HG03066 (cell line): Measurements from ENCODE around the gene CORO1C.

Experiments
- ATAC-seq: cut with Tn5 transposase; IDR thresholded peaks from one replicate; pipeline ENCODE4 v1.9.1; 2021; ENCODE audit warnings: low read depth; ENCODE audit not compliant: unreplicated experiment

The CORO1C gene

GRCh38 chr12:108653922-108654321 lies 77.4 kb downstream of the CORO1C start:
- ATAC-seq: no peak

GRCh38 chr12:108653082-108653516 lies 78.2 kb downstream of the CORO1C start:
- ATAC-seq: no peak

GRCh38 chr12:108650083-108650482 lies 81.2 kb downstream of the CORO1C start:
- ATAC-seq: no peak

- no peak for ATAC-seq
These were observed 81.6 kb downstream of the CORO1C start for GRCh38 chr12:108649669-108650068.

GRCh38 chr12:108649126-108649525 lies 82.2 kb downstream of the CORO1C start:
- ATAC-seq: no peak

GRCh38 chr12:108648371-108648770 lies 82.9 kb downstream of the CORO1C start:
- ATAC-seq: no peak

DNA sequence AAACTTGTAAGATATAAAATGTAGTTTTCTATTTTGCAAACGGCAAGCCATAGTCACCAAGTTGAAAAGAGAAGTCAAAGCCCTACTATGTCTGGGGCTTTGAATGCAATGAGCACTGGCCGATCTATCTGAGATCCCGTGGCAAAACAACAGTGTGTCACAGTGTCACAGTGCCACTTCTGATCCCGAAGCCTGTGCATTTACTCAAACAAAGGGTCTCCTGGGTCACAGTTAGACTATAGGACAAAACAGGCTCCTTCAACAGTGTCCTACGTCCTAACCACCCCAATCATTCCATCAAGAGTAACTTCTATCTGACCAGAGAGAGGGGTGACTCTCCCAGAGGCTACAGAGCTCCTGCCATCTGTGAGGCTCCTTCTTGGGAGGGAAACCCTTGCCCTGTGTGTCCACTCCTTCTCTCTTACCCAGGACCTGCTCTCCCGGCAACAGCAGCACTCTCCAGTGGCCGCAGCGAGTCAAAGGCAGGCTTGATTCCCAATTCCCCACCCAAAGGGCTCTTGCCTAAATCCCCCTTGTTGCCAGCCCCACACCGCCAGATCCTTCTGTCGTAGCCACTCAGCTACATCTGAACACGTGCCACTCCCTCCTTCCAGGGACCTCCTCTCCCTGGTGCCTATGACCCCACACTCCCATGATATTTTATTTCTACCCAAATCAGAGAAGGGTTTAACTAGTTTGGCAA lies 83.6 kb downstream of the CORO1C start:
- ATAC-seq: no peak

- no peak for ATAC-seq
These were observed 84.4 kb downstream of the CORO1C start for GRCh38 chr12:108646600-108647579.

DNA sequence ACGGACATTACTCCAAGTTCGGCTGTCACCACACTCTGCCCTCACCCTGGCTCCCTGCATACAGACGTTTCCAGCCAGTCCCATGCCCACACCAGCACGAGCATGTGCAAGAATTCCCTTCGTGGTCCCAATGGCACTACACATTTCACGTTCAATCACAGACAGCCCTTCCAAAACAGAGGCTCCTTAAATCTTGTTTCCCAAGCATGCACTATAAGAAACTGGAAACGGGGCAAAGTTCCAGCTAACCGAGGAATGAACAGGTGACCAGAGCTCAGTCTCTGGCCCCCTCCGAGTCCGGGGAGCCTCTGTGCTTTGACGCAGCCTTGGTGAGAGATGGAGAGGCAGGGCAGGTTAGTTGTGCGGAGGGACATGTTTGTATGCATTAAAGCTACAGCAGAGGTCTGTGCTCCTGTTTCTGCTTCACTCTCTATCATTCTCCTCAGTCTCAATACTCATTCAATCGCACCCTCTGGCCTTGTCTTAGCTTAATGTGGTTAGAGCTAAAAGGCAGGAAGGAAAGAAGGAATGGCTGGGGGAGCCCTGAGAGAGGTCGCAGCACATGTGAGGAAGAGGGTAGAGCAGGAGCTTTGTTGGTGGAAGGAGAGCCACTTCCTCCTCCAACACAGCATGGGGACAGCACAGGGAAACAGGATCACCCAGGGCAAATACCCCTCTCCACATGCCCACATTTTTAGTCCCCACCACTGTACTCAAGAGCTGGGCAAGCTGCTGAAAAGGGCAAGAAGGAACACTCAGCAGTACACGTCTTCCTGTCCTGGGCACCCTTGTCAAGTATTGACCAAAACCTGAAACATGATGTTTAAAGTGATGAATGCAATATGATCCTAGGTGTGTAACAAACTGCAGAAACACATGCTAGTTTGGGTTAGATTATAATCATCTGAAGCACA lies 85.4 kb downstream of the CORO1C start:
- ATAC-seq: no peak

DNA sequence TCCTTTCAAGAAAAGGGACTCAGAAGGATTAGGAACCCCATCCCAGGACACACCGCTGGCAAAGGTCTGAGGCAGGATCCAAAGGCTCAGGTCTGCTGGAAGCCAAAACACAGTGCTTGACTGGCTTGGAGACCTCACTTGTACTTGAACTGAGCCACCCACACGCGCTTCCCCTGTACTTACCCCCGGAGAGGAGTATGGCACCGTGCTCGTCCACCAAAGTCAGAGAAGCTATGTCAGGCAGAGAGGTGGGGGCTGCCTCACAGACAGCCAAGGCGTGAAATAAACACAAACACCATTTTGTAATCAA lies 86.6 kb downstream of the CORO1C start:
- no peak for ATAC-seq

DNA sequence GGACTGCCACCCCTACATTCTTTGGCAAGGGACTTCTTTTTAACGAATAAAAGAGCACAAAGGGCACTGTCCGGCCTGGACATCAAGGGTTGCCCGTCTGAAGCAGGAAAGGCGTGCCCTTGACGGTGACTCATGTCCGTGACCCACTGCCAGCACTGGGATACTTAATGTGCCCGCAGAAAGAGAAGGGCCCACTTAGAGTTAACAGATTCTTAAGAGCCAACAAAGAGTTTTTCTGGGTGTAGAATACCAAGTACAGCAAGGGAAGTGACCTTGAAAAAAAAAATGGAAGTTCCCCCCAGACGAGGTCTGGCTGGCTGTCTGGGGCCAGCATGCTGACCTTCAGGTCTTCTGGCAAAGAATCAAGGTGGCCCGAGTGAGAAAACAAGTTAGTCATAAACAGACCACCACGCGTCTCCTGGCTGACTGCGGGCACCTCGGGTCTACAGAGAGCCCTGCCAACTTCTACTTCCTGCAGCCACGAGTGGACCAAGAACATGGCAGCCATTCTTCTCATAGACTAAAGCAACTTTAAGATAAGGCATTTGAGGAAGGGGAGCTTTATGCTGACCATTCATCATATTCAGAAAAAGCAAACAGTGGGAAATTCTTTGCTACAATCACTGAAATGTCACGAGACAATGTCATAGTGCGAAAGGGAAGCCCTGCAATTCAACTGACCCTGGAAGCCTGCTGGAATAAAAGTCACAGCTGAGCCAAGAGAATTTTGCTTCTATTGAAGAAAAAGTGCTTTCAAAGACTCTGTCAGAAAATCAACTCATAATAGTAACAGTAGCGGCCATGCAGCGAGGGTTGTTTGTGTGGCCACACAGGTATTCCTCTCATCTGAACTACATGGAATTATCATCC lies 87.1 kb downstream of the CORO1C start:
- no peak for ATAC-seq

DNA sequence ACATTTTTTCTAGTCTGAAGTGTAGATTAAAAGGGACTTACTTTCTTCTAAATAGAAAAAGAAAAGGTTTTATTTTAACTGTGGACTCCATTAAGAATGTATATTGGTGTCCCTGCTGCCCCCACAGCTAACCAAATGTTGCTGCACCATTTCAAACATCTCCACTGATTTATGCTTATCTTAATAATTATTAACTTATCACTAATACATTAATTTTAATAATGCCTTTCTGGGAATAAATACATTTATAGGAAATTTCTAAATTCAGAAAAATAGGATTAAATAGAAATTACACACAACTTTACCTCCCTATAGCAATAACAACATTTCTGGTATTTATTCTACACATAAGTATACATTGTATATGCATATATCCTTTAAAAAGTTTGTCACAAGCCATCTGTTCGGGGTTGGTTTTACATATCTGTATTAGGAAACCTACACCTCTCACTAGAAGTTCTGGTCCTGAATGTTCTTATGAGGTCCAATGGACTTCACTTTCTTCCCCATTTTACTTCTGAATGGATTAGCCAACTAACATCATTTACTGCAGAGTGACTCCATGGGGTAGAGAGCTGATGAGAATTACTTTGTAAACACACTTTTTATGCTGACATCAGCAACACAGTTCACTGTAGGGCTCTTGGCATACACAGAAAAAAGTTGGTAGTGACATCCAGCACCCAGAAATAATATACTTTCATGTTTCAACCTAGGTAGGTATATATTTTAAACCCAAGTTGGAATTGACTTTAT lies 88.2 kb downstream of the CORO1C start:
- no peak for ATAC-seq

DNA sequence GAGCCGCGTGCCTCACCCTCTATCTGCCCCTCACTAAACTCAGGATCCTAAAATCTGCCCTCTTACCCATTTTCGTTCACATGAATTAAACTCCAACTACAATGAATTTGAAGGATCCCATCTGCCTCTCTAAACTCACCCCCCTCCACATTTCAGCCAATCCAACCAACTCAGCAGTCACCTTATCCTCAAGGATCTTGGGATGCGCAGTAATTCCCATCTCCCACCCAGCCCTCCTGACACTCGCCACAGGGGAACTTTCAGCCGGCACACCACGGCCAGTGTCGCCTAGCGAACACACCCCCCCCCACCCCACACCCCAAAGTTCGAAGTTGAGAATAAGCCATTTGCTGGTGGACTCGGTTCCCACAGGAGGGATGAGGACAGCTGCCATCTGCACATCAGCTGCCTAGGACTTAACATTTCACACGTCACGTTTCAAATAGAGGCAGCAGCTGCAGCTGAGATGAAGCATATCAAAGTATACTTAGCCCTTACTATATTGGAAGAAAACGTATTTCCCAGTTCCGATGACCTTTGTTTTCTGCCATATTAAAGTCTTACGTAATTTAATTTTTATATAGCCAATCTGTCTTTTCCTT lies 88.9 kb downstream of the CORO1C start:
- no peak for ATAC-seq

- no peak for ATAC-seq
These were observed 89.7 kb downstream of the CORO1C start for GRCh38 chr12:108641446-108642268.

- ATAC-seq: no peak
These were observed 90.4 kb downstream of the CORO1C start for GRCh38 chr12:108640802-108641445.

- no peak for ATAC-seq
These were observed 92.1 kb downstream of the CORO1C start for GRCh38 chr12:108638997-108639822.
